H1 (cell line): Measurements from ENCODE around the gene SLC30A2. TPM values are rescaled to one million over a fixed set of nuclear protein-coding genes. Genes with fewer than 3 reads are reported as not detected.

Experiments used
- CTCF ChIA-PET: fragments of 300-600 bp; sonication (Branson Sonifier 250); formaldehyde crosslinking; loops from one replicate; lab custom pipeline; 2021; ENCODE audit not compliant: partially characterized antibody; lab: Charles Lee
- POLR2A ChIA-PET: fragments of 300-600 bp; sonication (Branson Sonifier 250); formaldehyde crosslinking; loops from one replicate; lab custom pipeline; 2021; ENCODE audit warnings: inconsistent platforms; ENCODE audit not compliant: partially characterized antibody; lab: Charles Lee
- DNase-seq, 2 experiments: peaks; one replicate each; pipeline versions ENCODE4 v3.0.0 to v3.0.0-alpha.2; 2010 to 2022; ENCODE audit warnings: low spot score in 2 of 2, low read depth in 1 of 2, mixed read lengths in 1 of 2
- FAIRE-seq: peaks from 2 replicates; lab custom pipeline; 2011; peaks lifted over from hg19 to GRCh38; lab: Jason Lieb, UNC
- H2AFZ ChIP-seq: 2 replicates; pipeline ENCODE4 v1.8.1; 2012; ENCODE audit warnings: low read length, inconsistent platforms
- H2AK5ac ChIP-seq: 2 replicates; pipeline ENCODE4 v1.6.1; 2013; ENCODE audit warnings: low read depth, low read length
- H2BK120ac ChIP-seq: replicated peaks from 2 replicates; pipeline ENCODE3; 2013; ENCODE audit warnings: low read depth, low read length, inconsistent platforms
- H2BK12ac ChIP-seq: 2 replicates; pipeline ENCODE4 v1.6.1; 2013; ENCODE audit warnings: low read depth, low read length
- H2BK15ac ChIP-seq: 2 replicates; pipeline ENCODE4 v1.6.1; 2013; ENCODE audit warnings: low read length
- H2BK20ac ChIP-seq: 2 replicates; pipeline ENCODE4 v1.6.1; 2013; ENCODE audit warnings: low read length
- H2BK5ac ChIP-seq: 2 replicates; pipeline ENCODE4 v1.6.1; 2013; ENCODE audit warnings: low read depth, low read length
- H3K14ac ChIP-seq: 2 replicates; pipeline ENCODE4 v1.6.1; 2013; ENCODE audit warnings: inconsistent platforms; ENCODE audit not compliant: insufficient read length
- H3K18ac ChIP-seq: 2 replicates; pipeline ENCODE4 v1.6.1; 2013; ENCODE audit warnings: low read length; ENCODE audit errors: extremely low read depth
- H3K23ac ChIP-seq: 2 replicates; pipeline ENCODE4 v1.6.1; 2013; ENCODE audit warnings: inconsistent platforms; ENCODE audit not compliant: insufficient read length
- H3K23me2 ChIP-seq: 2 replicates; pipeline ENCODE4 v1.6.1; 2013; ENCODE audit warnings: low read depth, low read length
- H3K27ac ChIP-seq: 2 replicates; pipeline ENCODE4 v1.6.1; 2011; ENCODE audit warnings: low read depth, low read length, inconsistent platforms
- H3K27me3 ChIP-seq, 4 experiments: replicated peaks in 1 of 4; 1 replicate in 1 of 4; 2 replicates in 3 of 4; pipeline versions ENCODE4 v1.6.1 to v1.8.1; 2011 to 2013; ENCODE audit warnings: low read length in 3 of 4, mild to moderate bottlenecking in 3 of 4, inconsistent platforms in 2 of 4, mixed read lengths in 2 of 4, moderate library complexity in 1 of 4; ENCODE audit not compliant: control insufficient read depth in 3 of 4, insufficient read depth in 3 of 4; ENCODE audit errors: extremely low read depth in 1 of 4
- H3K36me3 ChIP-seq, 4 experiments: 2 replicates each; pipeline versions ENCODE4 v1.6.1 to v1.8.1; 2011 to 2013; ENCODE audit warnings: mild to moderate bottlenecking in 4 of 4, low read length in 3 of 4, moderate library complexity in 2 of 4, control low read depth in 1 of 4, inconsistent platforms in 1 of 4; ENCODE audit not compliant: insufficient read depth in 4 of 4, control insufficient read depth in 2 of 4
- H3K4ac ChIP-seq: replicated peaks from 2 replicates; pipeline ENCODE3; 2013; ENCODE audit warnings: low read length, low read depth, mixed read lengths, inconsistent platforms; ENCODE audit not compliant: insufficient read length
- H3K4me1 ChIP-seq, 4 experiments: replicated peaks in 1 of 4; 1 replicate in 1 of 4; 2 replicates in 3 of 4; pipeline versions ENCODE4 v1.6.1 to v1.8.1; 2011 to 2013; ENCODE audit warnings: low read length in 3 of 4, inconsistent platforms in 2 of 4, mixed read lengths in 1 of 4; ENCODE audit not compliant: insufficient read depth in 4 of 4, control insufficient read depth in 3 of 4
- H3K4me2 ChIP-seq, 2 experiments: 2 replicates each; pipeline versions ENCODE4 v1.6.1 to v1.8.1; 2011 to 2013; ENCODE audit warnings: low read depth in 2 of 2, low read length in 2 of 2, control low read depth in 1 of 2, inconsistent platforms in 1 of 2, mild to moderate bottlenecking in 1 of 2; ENCODE audit not compliant: insufficient read depth in 1 of 2
- H3K4me3 ChIP-seq, 4 experiments: fragments of 200-600, 300-600 bp in 1 of 4; sonication (generic), shearing (Covaris generic), sonication (Bioruptor Twin) in 1 of 4; 2 replicates each; pipeline versions ENCODE4 v1.5.1 to v1.8.1; 2011 to 2016; ENCODE audit warnings: low read length in 4 of 4, low read depth in 3 of 4, control low read depth in 2 of 4, inconsistent platforms in 2 of 4, mild to moderate bottlenecking in 2 of 4, mixed read lengths in 1 of 4, moderate library complexity in 1 of 4; ENCODE audit not compliant: insufficient read depth in 2 of 4; ENCODE audit errors: extremely low read depth in 1 of 4
- H3K56ac ChIP-seq: replicated peaks from 2 replicates; pipeline ENCODE3; 2013; ENCODE audit warnings: low read depth, mild to moderate bottlenecking, mixed read lengths, low read length, inconsistent platforms; ENCODE audit not compliant: insufficient read length
- H3K79me1 ChIP-seq: 2 replicates; pipeline ENCODE4 v1.6.1; 2013; ENCODE audit warnings: low read depth, low read length, control low read depth
- H3K79me2 ChIP-seq, 2 experiments: 2 replicates each; pipeline versions ENCODE4 v1.6.1 to v1.8.1; 2012 to 2013; ENCODE audit warnings: low read length in 2 of 2, mild to moderate bottlenecking in 2 of 2, inconsistent platforms in 1 of 2; ENCODE audit not compliant: insufficient read depth in 2 of 2, control insufficient read depth in 1 of 2
- H3K9ac ChIP-seq, 4 experiments: replicated peaks in 1 of 4; 1 replicate in 1 of 4; 2 replicates in 3 of 4; pipeline versions ENCODE4 v1.6.1 to v1.8.1; 2011 to 2013; ENCODE audit warnings: low read depth in 3 of 4, low read length in 3 of 4, control low read depth in 2 of 4, mild to moderate bottlenecking in 2 of 4, moderate library complexity in 2 of 4, inconsistent platforms in 1 of 4; ENCODE audit errors: extremely low read depth in 1 of 4
- H3K9me3 ChIP-seq, 2 experiments: 2 replicates each; pipeline versions ENCODE4 v1.6.1 to v1.8.1; 2012 to 2013; ENCODE audit warnings: mild to moderate bottlenecking in 2 of 2, moderate library complexity in 2 of 2, control low read depth in 1 of 2, inconsistent platforms in 1 of 2, low read depth in 1 of 2, low read length in 1 of 2, mixed read lengths in 1 of 2; ENCODE audit not compliant: insufficient read depth in 2 of 2
- H4K20me1 ChIP-seq, 2 experiments: replicated peaks in 1 of 2; 2 replicates each; pipeline versions ENCODE3 to v1.8.1; 2011 to 2013; ENCODE audit warnings: inconsistent platforms in 2 of 2, low read length in 2 of 2, mild to moderate bottlenecking in 1 of 2; ENCODE audit not compliant: insufficient read depth in 2 of 2, control insufficient read depth in 1 of 2
- H4K5ac ChIP-seq: 2 replicates; pipeline ENCODE4 v1.6.1; 2013; ENCODE audit warnings: low read length, low read depth, mixed read lengths, inconsistent platforms; ENCODE audit not compliant: insufficient read length
- H4K8ac ChIP-seq: 2 replicates; pipeline ENCODE4 v1.8.0; 2013; ENCODE audit warnings: mild to moderate bottlenecking, moderate library complexity, low read length, inconsistent platforms; ENCODE audit not compliant: insufficient read depth; ENCODE audit errors: extremely low read depth
- H4K91ac ChIP-seq: replicated peaks from 2 replicates; pipeline ENCODE3; 2013; ENCODE audit warnings: low read length, mixed read lengths, inconsistent platforms; ENCODE audit not compliant: insufficient read length
- CHD2 ChIP-seq: IDR thresholded peaks from 2 replicates; pipeline ENCODE4 v1.6.1; 2012; ENCODE audit warnings: low read length, improper control_type of control experiment
- EP300 ChIP-seq, 2 experiments: IDR thresholded peaks; 1 replicate in 1 of 2; 2 replicates in 1 of 2; pipeline ENCODE4 v1.6.1; 2011 to 2012; ENCODE audit warnings: low read depth in 2 of 2, low read length in 2 of 2, mild to moderate bottlenecking in 2 of 2, borderline replicate concordance in 1 of 2, inconsistent platforms in 1 of 2, moderate library complexity in 1 of 2
- FOSL1 ChIP-seq: IDR thresholded peaks from 2 replicates; pipeline ENCODE4 v1.6.1; 2011; ENCODE audit warnings: mild to moderate bottlenecking, low read depth, low read length, moderate library complexity; ENCODE audit not compliant: insufficient read depth
- TAF1 ChIP-seq: IDR thresholded peaks from 2 replicates; pipeline ENCODE4 v1.6.1; 2011; ENCODE audit warnings: mild to moderate bottlenecking, low read depth, low read length
- WGBS, 2 experiments: shearing (Covaris generic) in 1 of 2; methylation state at CpG; one replicate each; pipeline versions ENCODE4 v1.1.6 to v1.1.7; 2013 to 2015; ENCODE audit warnings: low lambda C conversion rate in 2 of 2, mixed read lengths in 2 of 2, inconsistent platforms in 1 of 2, low coverage in 1 of 2, missing lambda C conversion rate in 1 of 2; ENCODE audit not compliant: insufficient replicate concordance in 2 of 2, insufficient coverage in 1 of 2, insufficient read length in 1 of 2; ENCODE audit errors: extremely low coverage in 1 of 2, missing lambda C conversion rate in 1 of 2; 5-methylcytosine and 5-hydroxymethylcytosine counted together
- polyA plus RNA-seq, 7 experiments: library from polyadenylated mRNA; depleted of rRNA in 3 of 7; stranded (reverse) in 5 of 7; unstranded in 2 of 7; fragments of >200 nt in 5 of 7; fragments of 200-250 nt in 2 of 7; gene quantifications; 1 replicate in 5 of 7; 2 replicates in 1 of 7; 4 replicates in 1 of 7; pipeline versions ENCODE4 v1.2.1 to v1.2.3, GENCODE V29; 2011 to 2013; ENCODE audit warnings: missing spikeins in 2 of 7, mixed read lengths in 2 of 7
- total RNA-seq: library from RNA; stranded (reverse); fragmentation: NEBNext Ultra II Directional; extraction: Animal tissue kit (Norgen Biotek cat#: 25700); gene quantifications from 2 replicates; pipeline ENCODE4 v1.2.1, GENCODE V29; 2021

SLC30A2 gene
- total and polyA plus RNA-seq, 2 of the 8 experiments (the other 6 are each of a cell fraction or from before 2014, with no cell fraction given) = 0.19 to 0.76 TPM

- H3K36me3 ChIP-seq = no peaks in the 10 kb centered on the region
- H2BK12ac ChIP-seq = no peak overlapping the region
- H4K91ac ChIP-seq = no peak overlapping the region
- H3K27ac ChIP-seq = no peak overlapping the region
- no peak overlapping the region for H3K56ac ChIP-seq
- WGBS, 2 experiments = 89% methylated on average over 5 of the region's 5 CpGs; no CpG with 5 or more reads in 1 of the 2 experiments
- no peaks in the 10 kb centered on the region for H3K9me3 ChIP-seq
- H3K79me1 ChIP-seq = no peaks in the 10 kb centered on the region
- CTCF ChIA-PET = interaction anchor here (0.8 to 2.2 kb wide), 8 partner anchors 9 to 116 kb away, joined by 3 to 6 read pairs (median 4); partner anchors contain the start of genes PAFAH2, SLC30A2 and TRIM63
- no peak for DNase-seq
- no peaks in the 10 kb centered on the region for H4K20me1 ChIP-seq
- H3K18ac ChIP-seq = no peak overlapping the region
- no peak overlapping the region for H3K4me2 ChIP-seq
- no peak overlapping the region for H2BK20ac ChIP-seq
- no peak overlapping the region for H2AK5ac ChIP-seq
- H3K4me1 ChIP-seq = 0 out of 7 replicates have a peak, but pooled peaks cover 0 to 2% (median 0%) of the 10 kb centered on the region in 4 experiments
- peaks cover 0 to 2% (median 0%) of the 10 kb centered on the region in 4 experiments; a peak in 2 of 7 replicates for H3K27me3 ChIP-seq
- no peaks in the 10 kb centered on the region for H3K79me2 ChIP-seq
- no peak overlapping the region for H3K23ac ChIP-seq
- no peak for FAIRE-seq
- H3K4me3 ChIP-seq = no peak overlapping the region
- no peak overlapping the region for H2BK120ac ChIP-seq
- H2BK15ac ChIP-seq = no peak overlapping the region
- H4K5ac ChIP-seq = no peak overlapping the region
- no peak overlapping the region for H3K14ac ChIP-seq
- H3K9ac ChIP-seq = no peak overlapping the region
- H3K4ac ChIP-seq = no peak overlapping the region
- POLR2A ChIA-PET = no interaction called here
- H3K23me2 ChIP-seq = no peaks in the 10 kb centered on the region
- H2BK5ac ChIP-seq = no peak overlapping the region
- H2AFZ ChIP-seq = no peak overlapping the region
- no peak overlapping the region for H4K8ac ChIP-seq
- no peak for TF ChIP-seq TAF1
- TF ChIP-seq FOSL1 = no peak
- TF ChIP-seq EP300 (IDR thresholded peaks at IDR 0.05; ENCODE audit: borderline replicate concordance in 1 of 2, low read depth in 2 of 2, low read length in 2 of 2) = no peak
- TF ChIP-seq CHD2 = no peak
Measured at GRCh38 chr1:26058052-26058595, 12.2 kb upstream of the SLC30A2 start.
